Activated CD4-positive, alpha-beta T cell treated with anti-CD3 and anti-CD28 coated beads, Interleukin-2, amount 10 ng/mL, durations not matched to agents 24 days and 14 days (primary cell): Measurements from ENCODE around the gene RASSF6. TPM values are rescaled to one million over a fixed set of nuclear protein-coding genes. Genes with fewer than 3 reads are reported as not detected.
"Not testable (repeated sequence)": the region's sequence is repeated elsewhere in the genome, so short reads cannot be mapped to it uniquely, and the experiment has no call there.

Experiments used
- DNase-seq: peaks from one replicate; pipeline ENCODE4 v3.0.0; 2022
- H3K27ac Mint-ChIP-seq: one replicate; pipeline ENCODE4 v1.8.0; 2022; ENCODE audit warnings: mild to moderate bottlenecking, mixed read lengths
- H3K27me3 Mint-ChIP-seq: one replicate; pipeline ENCODE4 v1.8.0; 2022; ENCODE audit warnings: mixed read lengths
- H3K36me3 Mint-ChIP-seq: one replicate; pipeline ENCODE4 v1.8.0; 2022; ENCODE audit warnings: low read depth, mild to moderate bottlenecking, mixed read lengths
- H3K4me1 Mint-ChIP-seq: one replicate; pipeline ENCODE4 v1.8.0; 2021; ENCODE audit warnings: mixed read lengths
- H3K4me3 Mint-ChIP-seq: one replicate; pipeline ENCODE4 v1.8.0; 2022; ENCODE audit warnings: mild to moderate bottlenecking, moderate library complexity, mixed read lengths
- H3K9me3 Mint-ChIP-seq: one replicate; pipeline ENCODE4 v1.8.0; 2021; ENCODE audit warnings: mixed read lengths
- intact Hi-C: fragments of 100-400 bp; cut with micrococcal nuclease; formaldehyde crosslinking; loops from one replicate; pipeline ENCODE4 v1.15.1; 2023
- total RNA-seq: library from RNA; stranded (reverse); gene quantifications from 2 replicates; pipeline ENCODE4 v1.2.3, GENCODE V29; 2022

Gene RASSF6
- total RNA-seq: not detected in 2 replicates

- Mint-ChIP-seq H3K4me3 (peak within 1 kb of the TSS; percentile 53), H3K4me1 (peaks cover 4% of the 10 kb centered on the region), H3K36me3 (no peaks in the 10 kb centered on the region), H3K27me3 (peaks cover 16% of the 10 kb centered on the region), H3K9me3 (no peaks in the 10 kb centered on the region), H3K27ac (no peak within 1 kb of the TSS)
- intact Hi-C loops: no loop called here
- no peak for DNase-seq
Observed at GRCh38 chr4:73620115-73620792, at the start of gene RASSF6. Gene RASSF6 (minus strand): TSS chr4:73620436. CDS start chr4:73611795, 8,641 bp downstream.

- DNase-seq: no peak
- Mint-ChIP-seq H3K27me3 (peaks cover 2% of the 10 kb centered on the region), H3K36me3 (no peaks in the 10 kb centered on the region), H3K4me3 (no peak overlapping the region), H3K4me1 (no peaks in the 10 kb centered on the region), H3K9me3 (no peaks in the 10 kb centered on the region), H3K27ac (no peak overlapping the region)
- intact Hi-C loops: loop anchor here (10.0 kb wide), 1 partner anchor 195 kb away; the partner anchor contains the start of gene CXCL1
Observed at GRCh38 chr4:73669410-73670183, 49.4 kb upstream of the RASSF6 start.

DNA sequence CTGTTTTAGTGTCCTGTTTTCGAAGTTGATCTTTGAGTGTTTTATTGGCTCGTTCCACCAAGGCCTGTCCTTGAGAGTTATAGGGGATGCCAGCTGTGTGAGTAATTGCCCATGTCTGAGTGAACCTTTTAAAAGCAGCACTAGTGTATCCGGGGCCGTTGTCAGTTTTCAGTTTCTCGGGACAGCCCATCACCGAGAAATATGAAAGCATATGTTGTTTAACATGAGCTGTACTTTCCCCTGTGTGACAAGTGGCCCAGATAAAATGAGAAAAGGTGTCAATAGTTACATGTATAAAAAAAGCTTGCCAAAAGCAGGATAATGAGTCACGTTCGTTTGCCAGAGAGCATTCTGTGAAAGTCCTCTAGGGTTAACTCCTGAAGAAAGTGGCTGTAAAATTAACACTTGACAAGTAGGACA lies 48.6 kb upstream of the RASSF6 start:
- peaks cover 3% of the 10 kb centered on the region for H3K27me3 Mint-ChIP-seq
- no peaks in the 10 kb centered on the region for H3K4me1 Mint-ChIP-seq
- H3K4me3 Mint-ChIP-seq: no peak overlapping the region
- H3K27ac Mint-ChIP-seq: no peak overlapping the region
- intact Hi-C loops: loop anchor here (10.0 kb wide), 1 partner anchor 196 kb away; the partner anchor contains the start of gene CXCL1
- no peaks in the 10 kb centered on the region for H3K36me3 Mint-ChIP-seq
- H3K9me3 Mint-ChIP-seq: no peaks in the 10 kb centered on the region
- DNase-seq: no peak

DNA sequence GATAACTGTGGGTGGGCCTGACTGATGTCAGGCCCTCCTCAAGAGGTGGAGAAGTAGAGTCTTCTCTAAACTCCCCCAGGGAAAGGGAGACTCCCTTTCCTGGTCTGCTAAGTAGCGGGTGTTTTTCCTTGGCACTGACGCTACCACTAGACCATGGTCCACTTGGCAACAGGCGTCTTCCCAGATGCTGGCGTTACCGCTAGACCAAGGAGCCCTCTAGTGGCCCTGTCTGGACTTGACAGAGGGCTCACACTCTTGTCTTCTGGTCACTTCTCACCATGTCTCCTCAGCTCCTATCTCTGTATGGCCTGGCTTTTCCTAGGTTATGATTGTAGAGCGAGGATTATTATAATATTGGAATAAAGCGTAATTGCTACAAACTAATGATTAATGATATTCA lies 45.7 kb upstream of the RASSF6 start:
- H3K9me3 Mint-ChIP-seq, H3K4me1 Mint-ChIP-seq, H3K4me3 Mint-ChIP-seq, H3K36me3 Mint-ChIP-seq, H3K27me3 Mint-ChIP-seq, H3K27ac Mint-ChIP-seq, DNase-seq: not testable (repeated sequence)
- intact Hi-C loops: loop anchor here (10.0 kb wide), 1 partner anchor 199 kb away; the partner anchor contains the start of gene CXCL1

- DNase-seq: no peak
- Mint-ChIP-seq H3K27me3 (peaks cover 3% of the 10 kb centered on the region), H3K36me3 (no peaks in the 10 kb centered on the region), H3K4me1 (peaks cover 3% of the 10 kb centered on the region), H3K27ac (no peak overlapping the region), H3K4me3 (no peak overlapping the region), H3K9me3 (no peaks in the 10 kb centered on the region)
- intact Hi-C loops: loop anchor here (10.0 kb wide), 1 partner anchor 200 kb away; the partner anchor contains the start of gene CXCL1
Observed at GRCh38 chr4:73664470-73664869, 44.2 kb upstream of the RASSF6 start.

DNA sequence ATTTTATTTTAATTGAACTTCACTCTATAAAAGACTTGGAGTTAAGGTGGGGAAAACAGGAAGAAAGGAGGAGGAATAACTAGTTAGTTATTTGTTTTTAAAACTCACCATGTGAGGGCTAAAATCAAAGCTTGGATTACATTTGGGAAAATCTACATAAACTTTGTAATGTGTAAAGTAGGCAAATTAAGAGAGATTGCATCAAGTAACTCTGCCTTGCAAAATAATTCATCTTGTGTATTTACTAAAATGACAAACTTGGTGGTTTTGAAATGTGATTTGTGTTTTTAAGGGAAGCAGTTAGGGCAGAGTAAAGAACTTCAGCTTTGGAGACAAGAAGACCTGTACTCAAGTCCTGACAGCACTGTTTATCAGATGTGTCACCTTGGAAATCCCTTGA lies 43.3 kb upstream of the RASSF6 start:
- Mint-ChIP-seq H3K27me3 (peaks cover 3% of the 10 kb centered on the region), H3K4me1 (peaks cover 3% of the 10 kb centered on the region), H3K9me3 (no peaks in the 10 kb centered on the region), H3K4me3 (no peak overlapping the region), H3K36me3 (no peaks in the 10 kb centered on the region), H3K27ac (no peak overlapping the region)
- intact Hi-C loops: loop anchor here (2.0 to 10.0 kb wide), 2 partner anchors 201 to 471 kb away; partner anchors contain the start of gene CXCL1
- DNase-seq: no peak

DNA sequence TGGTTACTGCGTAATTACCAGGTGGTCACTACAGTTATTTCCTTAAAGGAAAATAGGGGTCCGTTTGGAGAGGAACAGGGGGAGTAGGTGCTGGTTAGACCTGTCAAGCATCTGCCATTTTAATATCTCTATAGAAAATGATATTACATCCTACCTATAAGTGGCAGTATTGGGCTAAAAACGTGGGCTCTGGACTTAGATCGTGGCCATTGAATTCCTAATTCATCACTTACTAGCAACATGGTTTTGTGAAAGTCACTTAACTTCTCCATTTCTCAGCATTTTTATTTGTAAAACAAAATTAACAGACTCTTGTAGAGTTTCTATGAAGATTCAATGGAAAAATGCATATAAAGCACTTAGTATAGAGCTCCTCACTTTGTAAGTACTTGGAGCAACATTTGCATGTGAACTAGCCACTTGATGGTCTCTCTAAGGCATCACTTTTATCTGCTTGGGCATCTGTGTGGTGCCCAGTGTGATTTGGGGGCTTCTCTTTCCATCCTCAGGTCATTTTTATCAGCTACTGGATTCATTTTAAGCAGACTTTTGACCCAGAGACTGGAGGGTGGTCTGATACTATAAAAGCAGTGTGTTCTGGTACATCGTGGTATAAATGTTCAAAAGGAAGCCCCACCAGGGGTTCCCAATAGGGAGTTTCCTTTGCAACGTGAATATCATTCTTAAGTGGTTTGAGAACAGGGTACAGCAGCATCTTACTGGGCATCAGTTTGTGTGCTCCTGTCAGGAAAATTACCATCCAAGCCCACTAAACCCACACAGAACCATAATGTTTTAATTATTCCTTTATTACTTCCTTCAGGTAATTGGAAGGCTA lies 42.7 kb upstream of the RASSF6 start:
- DNase-seq: no peak
- H3K4me3 Mint-ChIP-seq: no peak overlapping the region
- H3K27ac Mint-ChIP-seq: no peak overlapping the region
- H3K4me1 Mint-ChIP-seq: peaks cover 3% of the 10 kb centered on the region
- intact Hi-C loops: loop anchor here (2.0 to 10.0 kb wide), 2 partner anchors 202 to 472 kb away; partner anchors contain the start of gene CXCL1
- peaks cover 3% of the 10 kb centered on the region for H3K27me3 Mint-ChIP-seq
- H3K9me3 Mint-ChIP-seq: no peaks in the 10 kb centered on the region
- no peaks in the 10 kb centered on the region for H3K36me3 Mint-ChIP-seq

DNA sequence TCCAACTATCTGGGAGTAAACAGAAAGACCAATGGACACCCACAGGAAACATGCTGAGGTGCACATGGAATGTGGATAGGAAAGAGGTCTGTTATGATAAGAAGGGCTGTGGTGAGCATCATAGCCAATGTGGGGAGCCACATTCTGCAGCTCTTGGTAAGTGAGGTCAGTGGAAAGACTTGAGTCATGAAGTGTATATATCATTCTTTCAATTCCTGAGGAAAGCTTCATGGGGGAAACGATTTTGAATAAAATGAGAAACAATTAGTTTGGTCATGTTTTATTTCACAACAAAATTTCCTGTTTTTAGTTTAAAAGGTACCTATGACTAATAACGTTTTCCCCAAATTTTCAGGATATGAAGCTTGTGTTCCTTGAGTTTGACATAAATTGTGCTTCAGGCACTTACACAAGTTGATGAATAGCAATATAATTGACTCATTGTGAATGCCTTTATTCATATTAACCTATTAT lies 41.4 kb upstream of the RASSF6 start:
- peaks cover 3% of the 10 kb centered on the region for H3K4me1 Mint-ChIP-seq
- H3K27ac Mint-ChIP-seq: no peak overlapping the region
- no peak overlapping the region for H3K4me3 Mint-ChIP-seq
- H3K36me3 Mint-ChIP-seq: no peaks in the 10 kb centered on the region
- no peaks in the 10 kb centered on the region for H3K9me3 Mint-ChIP-seq
- intact Hi-C loops: loop anchor here (2.0 to 10.0 kb wide), 2 partner anchors 203 to 473 kb away; partner anchors contain the start of gene CXCL1
- peaks cover 3% of the 10 kb centered on the region for H3K27me3 Mint-ChIP-seq
- no peak for DNase-seq

DNA sequence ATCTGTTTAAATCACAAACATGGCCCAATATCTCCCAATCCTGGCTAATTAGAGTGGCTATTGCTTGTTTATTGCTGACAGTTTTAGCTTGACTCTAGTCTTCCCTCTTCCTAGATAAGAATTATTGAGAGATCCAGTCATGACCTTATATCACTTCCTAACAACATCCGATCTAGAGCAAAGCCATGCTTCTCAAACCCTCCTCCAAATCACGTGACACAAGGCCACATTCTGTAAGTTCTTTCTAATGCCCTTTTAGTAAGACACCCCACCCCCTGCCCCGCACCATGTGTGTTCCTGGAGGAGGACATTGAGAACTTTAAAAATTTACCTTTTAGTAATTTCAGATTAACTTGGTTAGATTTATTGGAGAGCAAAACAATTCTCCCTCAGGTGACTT lies 40.6 kb upstream of the RASSF6 start:
- peaks cover 5% of the 10 kb centered on the region for H3K27me3 Mint-ChIP-seq
- no peak overlapping the region for H3K27ac Mint-ChIP-seq
- no peak overlapping the region for H3K4me3 Mint-ChIP-seq
- H3K9me3 Mint-ChIP-seq: no peaks in the 10 kb centered on the region
- DNase-seq: no peak
- intact Hi-C loops: loop anchor here (10.0 kb wide), 1 partner anchor 204 kb away; the partner anchor contains the start of gene CXCL1
- H3K4me1 Mint-ChIP-seq: peaks cover 3% of the 10 kb centered on the region
- H3K36me3 Mint-ChIP-seq: no peaks in the 10 kb centered on the region

DNA sequence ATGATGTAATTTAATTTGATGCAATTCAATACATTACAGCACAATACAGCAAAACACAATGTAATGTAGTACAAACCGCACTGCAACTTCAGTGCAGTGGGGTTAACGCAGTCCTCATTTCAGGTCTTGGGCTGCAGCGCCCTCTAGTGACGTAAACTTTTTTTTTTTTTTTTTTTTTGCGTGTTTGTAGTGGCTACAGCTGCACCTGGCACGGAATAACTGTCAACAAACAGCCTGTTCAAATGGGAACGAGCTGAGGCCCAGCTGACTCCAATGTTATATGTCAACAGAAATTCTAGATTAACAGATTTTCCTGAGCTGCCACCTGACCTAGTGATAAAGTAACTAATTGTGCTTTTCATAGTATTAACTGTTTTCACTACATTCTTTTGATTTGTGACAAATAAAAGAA lies 33.5 kb upstream of the RASSF6 start:
- no peaks in the 10 kb centered on the region for H3K4me1 Mint-ChIP-seq
- intact Hi-C loops: loop anchor here (5.0 kb wide), 2 partner anchors 61 to 81 kb away; no protein-coding TSS in a partner anchor
- no peak overlapping the region for H3K4me3 Mint-ChIP-seq
- peaks cover 12% of the 10 kb centered on the region for H3K27me3 Mint-ChIP-seq
- no peak overlapping the region for H3K27ac Mint-ChIP-seq
- H3K9me3 Mint-ChIP-seq: no peaks in the 10 kb centered on the region
- no peaks in the 10 kb centered on the region for H3K36me3 Mint-ChIP-seq
- peak; percentile 69 for DNase-seq

DNA sequence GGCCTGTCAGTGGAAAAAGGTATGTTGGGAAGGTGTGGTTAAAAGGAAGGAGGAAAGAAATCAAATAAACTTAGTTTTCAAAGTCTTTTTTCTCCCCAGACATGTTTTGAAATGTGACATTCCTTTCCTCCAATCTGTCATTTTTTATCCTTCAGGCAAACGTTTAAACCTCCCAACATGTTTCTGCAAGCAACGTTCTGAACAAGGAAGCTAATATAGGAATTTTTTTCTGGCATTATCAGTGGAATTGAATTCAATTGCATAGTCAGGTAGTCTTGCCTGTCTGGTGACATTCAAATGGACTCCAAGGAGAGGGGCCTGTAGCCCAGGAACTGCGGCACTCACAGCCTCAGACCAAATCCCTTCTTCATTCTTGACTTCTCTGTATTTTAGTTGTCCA lies 30.0 kb upstream of the RASSF6 start:
- intact Hi-C loops: loop anchor here (5.0 kb wide), 2 partner anchors 58 to 78 kb away; no protein-coding TSS in a partner anchor
- DNase-seq: no peak
- Mint-ChIP-seq H3K27ac (no peak overlapping the region), H3K4me3 (no peak overlapping the region), H3K36me3 (no peaks in the 10 kb centered on the region), H3K9me3 (no peaks in the 10 kb centered on the region), H3K4me1 (no peaks in the 10 kb centered on the region), H3K27me3 (peaks cover 10% of the 10 kb centered on the region)

DNA sequence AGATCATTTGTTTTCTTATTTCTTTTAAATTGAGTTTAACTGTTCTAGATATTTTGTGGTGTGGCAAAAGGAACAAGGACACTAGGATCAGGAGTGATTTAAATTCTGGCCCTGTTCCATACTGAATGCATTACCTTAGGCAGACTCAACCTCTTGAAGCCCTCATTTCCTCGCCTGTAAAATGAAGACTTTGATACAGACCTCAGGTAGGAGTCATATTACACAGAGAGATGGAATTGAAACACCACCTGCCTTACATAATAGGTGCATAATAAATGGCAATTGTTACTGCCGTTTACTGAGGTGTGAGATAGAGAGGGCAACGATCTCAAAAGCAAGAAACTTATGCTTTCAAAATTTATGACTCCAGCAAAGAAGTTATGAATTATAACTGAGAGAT lies 28.2 kb upstream of the RASSF6 start:
- H3K27ac Mint-ChIP-seq: no peak overlapping the region
- H3K9me3 Mint-ChIP-seq: no peaks in the 10 kb centered on the region
- no peaks in the 10 kb centered on the region for H3K36me3 Mint-ChIP-seq
- DNase-seq: no peak
- intact Hi-C loops: no loop called here
- H3K4me1 Mint-ChIP-seq: no peaks in the 10 kb centered on the region
- H3K4me3 Mint-ChIP-seq: no peak overlapping the region
- peaks cover 5% of the 10 kb centered on the region for H3K27me3 Mint-ChIP-seq

GRCh38 chr4:73646117-73646516 lies 25.9 kb upstream of the RASSF6 start:
- Mint-ChIP-seq H3K27ac (no peak overlapping the region), H3K9me3 (no peaks in the 10 kb centered on the region), H3K4me3 (no peak overlapping the region), H3K4me1 (no peaks in the 10 kb centered on the region), H3K27me3 (peaks cover 12% of the 10 kb centered on the region), H3K36me3 (no peaks in the 10 kb centered on the region)
- intact Hi-C loops: no loop called here
- no peak for DNase-seq
